ENCODE data around the gene IL23R. TPM values are rescaled to one million over a fixed set of nuclear protein-coding genes. Genes with fewer than 3 reads are reported as not detected.

Gene IL23R
- total RNA-seq, 5 donors from 2014 or later (not counting 1 experiment from before 2014, with no cell fraction given): 0.18 to 0.63 (median 0.43) TPM; not detected in 1

GRCh38 chr1:67175530-67176087 is 9.4 kb downstream of the IL23R start:
- CTCF ChIA-PET: no interaction called here
- H3K36me3 ChIP-seq (ENCODE audit: control insufficient read depth in 2 of 2, extremely low read depth in 1 of 2, insufficient read depth in 1 of 2, low read length in 1 of 2): no peaks in the 10 kb centered on the region
- H3K4me3 Mint-ChIP-seq: no peak overlapping the region
- 13% methylated on average over 2 of the region's 3 CpGs for WGBS (ENCODE audit: insufficient coverage)
- H3K9me3 ChIP-seq: no peaks in the 10 kb centered on the region
- H3K9me3 Mint-ChIP-seq: no peaks in the 10 kb centered on the region
- no peaks in the 10 kb centered on the region for H3K27me3 ChIP-seq (replicated peaks in 1 of 2; ENCODE audit: control insufficient read depth in 2 of 2, extremely low read depth in 1 of 2, insufficient read depth in 2 of 2, low read length in 1 of 2)
- peaks cover 12 to 23% of the 10 kb centered on the region in 2 experiments for H3K4me1 ChIP-seq (ENCODE audit: control insufficient read depth in 1 of 2, extremely low read depth in 1 of 2, insufficient read depth in 2 of 2, low read length in 2 of 2)
- peak overlapping the region in 1 of 2 donors; percentile 23 for H3K27ac Mint-ChIP-seq
- H3K4me3 ChIP-seq (ENCODE audit: control insufficient read depth in 1 of 2, extremely low read depth in 1 of 2, low read length in 1 of 2): no peak overlapping the region
- POLR2A ChIA-PET: no interaction called here
- H3K27ac ChIP-seq (ENCODE audit: low read length): no peak overlapping the region
- DNase-seq: no peak
- H3K27me3 Mint-ChIP-seq: no peaks in the 10 kb centered on the region
- ATAC-seq (replicated peaks in 1 of 4): no peak
- H3K36me3 Mint-ChIP-seq: no peaks in the 10 kb centered on the region
- peaks cover 31 to 54% (median 52%) of the 10 kb centered on the region in 3 donors for H3K4me1 Mint-ChIP-seq

GRCh38 chr1:67184838-67185421 is 18.7 kb downstream of the IL23R start:
- no peak for DNase-seq
- H3K4me1 ChIP-seq (ENCODE audit: control insufficient read depth in 1 of 2, extremely low read depth in 1 of 2, insufficient read depth in 2 of 2, low read length in 2 of 2): no peaks in the 10 kb centered on the region

GRCh38 chr1:67188137-67188536 is 21.9 kb downstream of the IL23R start:
- Mint-ChIP-seq H3K9me3 (no peaks in the 10 kb centered on the region), H3K27ac (no peak overlapping the region), H3K4me3 (no peak overlapping the region), H3K4me1 (peaks cover 0 to 6% (median 6%) of the 10 kb centered on the region in 3 donors), H3K27me3 (no peaks in the 10 kb centered on the region), H3K36me3 (no peaks in the 10 kb centered on the region)
- ChIA-PET CTCF (no interaction called here), POLR2A (no interaction called here)
- Histone ChIP-seq H3K27me3 (replicated peaks in 1 of 2; ENCODE audit: control insufficient read depth in 2 of 2, extremely low read depth in 1 of 2, insufficient read depth in 2 of 2, low read length in 1 of 2) (no peaks in the 10 kb centered on the region), H3K4me1 (ENCODE audit: control insufficient read depth in 1 of 2, extremely low read depth in 1 of 2, insufficient read depth in 2 of 2, low read length in 2 of 2) (no peaks in the 10 kb centered on the region), H3K9me3 (no peaks in the 10 kb centered on the region), H3K4me3 (ENCODE audit: control insufficient read depth in 1 of 2, extremely low read depth in 1 of 2, low read length in 1 of 2) (no peak overlapping the region), H3K27ac (ENCODE audit: low read length) (no peak overlapping the region), H3K36me3 (ENCODE audit: control insufficient read depth in 2 of 2, extremely low read depth in 1 of 2, insufficient read depth in 1 of 2, low read length in 1 of 2) (no peaks in the 10 kb centered on the region)
- ATAC-seq (replicated peaks in 1 of 4) (no peak), DNase-seq (no peak)
- WGBS (ENCODE audit: insufficient coverage): 100% methylated on average over 1 of the region's 2 CpGs

More at GRCh38 chr1:67184838-67185421, 18.7 kb downstream of the IL23R start:
- Histone ChIP-seq H3K9me3 (no peaks in the 10 kb centered on the region), H3K27ac (ENCODE audit: low read length) (no peak overlapping the region), H3K4me3 (ENCODE audit: control insufficient read depth in 1 of 2, extremely low read depth in 1 of 2, low read length in 1 of 2) (no peak overlapping the region), H3K27me3 (replicated peaks in 1 of 2; ENCODE audit: control insufficient read depth in 2 of 2, extremely low read depth in 1 of 2, insufficient read depth in 2 of 2, low read length in 1 of 2) (no peaks in the 10 kb centered on the region), H3K36me3 (ENCODE audit: control insufficient read depth in 2 of 2, extremely low read depth in 1 of 2, insufficient read depth in 1 of 2, low read length in 1 of 2) (no peaks in the 10 kb centered on the region)
- POLR2A ChIA-PET: no interaction called here
- peaks cover 0 to 4% (median 2%) of the 10 kb centered on the region in 3 donors for H3K4me1 Mint-ChIP-seq
- CTCF ChIA-PET: no interaction called here
- H3K27me3 Mint-ChIP-seq: peaks cover 0 to 3% of the 10 kb centered on the region in 2 donors
- H3K27ac Mint-ChIP-seq: no peak overlapping the region
- no peaks in the 10 kb centered on the region for H3K36me3 Mint-ChIP-seq
- no peak for ATAC-seq (replicated peaks in 1 of 4)
- no CpG with 5 or more reads among the region's 1 CpG for WGBS (ENCODE audit: insufficient coverage)
- H3K9me3 Mint-ChIP-seq: no peaks in the 10 kb centered on the region
- no peak overlapping the region for H3K4me3 Mint-ChIP-seq

- H3K27me3 Mint-ChIP-seq: no peaks in the 10 kb centered on the region
- Histone ChIP-seq H3K4me3 (ENCODE audit: control insufficient read depth in 1 of 2, extremely low read depth in 1 of 2, low read length in 1 of 2) (no peak overlapping the region), H3K36me3 (ENCODE audit: control insufficient read depth in 2 of 2, extremely low read depth in 1 of 2, insufficient read depth in 1 of 2, low read length in 1 of 2) (no peaks in the 10 kb centered on the region), H3K4me1 (ENCODE audit: control insufficient read depth in 1 of 2, extremely low read depth in 1 of 2, insufficient read depth in 2 of 2, low read length in 2 of 2) (peaks cover 0 to 10% of the 10 kb centered on the region in 2 experiments), H3K27me3 (replicated peaks in 1 of 2; ENCODE audit: control insufficient read depth in 2 of 2, extremely low read depth in 1 of 2, insufficient read depth in 2 of 2, low read length in 1 of 2) (no peaks in the 10 kb centered on the region), H3K9me3 (no peaks in the 10 kb centered on the region), H3K27ac (ENCODE audit: low read length) (no peak overlapping the region)
- DNase-seq (no peak), ATAC-seq (replicated peaks in 1 of 4) (no peak)
- no peaks in the 10 kb centered on the region for H3K9me3 Mint-ChIP-seq
- no peak overlapping the region for H3K27ac Mint-ChIP-seq
- H3K4me1 Mint-ChIP-seq: peaks cover 0 to 20% (median 18%) of the 10 kb centered on the region in 3 donors
- no peaks in the 10 kb centered on the region for H3K36me3 Mint-ChIP-seq
- ChIA-PET POLR2A (no interaction called here), CTCF (interaction anchor here (0.7 to 1.6 kb wide), 7 partner anchors 19 to 282 kb away, joined by 3 to 6 read pairs (median 4); no protein-coding TSS in a partner anchor)
- no CpG with 5 or more reads among the region's 3 CpGs for WGBS (ENCODE audit: insufficient coverage)
- H3K4me3 Mint-ChIP-seq: no peak overlapping the region
These were observed 23.7 kb downstream of the IL23R start for GRCh38 chr1:67189953-67190352.

- H3K27me3 Mint-ChIP-seq: no peaks in the 10 kb centered on the region
- H3K4me1 Mint-ChIP-seq: peaks cover 0 to 25% (median 22%) of the 10 kb centered on the region in 3 donors
- no CpG with 5 or more reads among the region's 2 CpGs for WGBS (ENCODE audit: insufficient coverage)
- Histone ChIP-seq H3K4me1 (ENCODE audit: control insufficient read depth in 1 of 2, extremely low read depth in 1 of 2, insufficient read depth in 2 of 2, low read length in 2 of 2) (peaks cover 1 to 15% of the 10 kb centered on the region in 2 experiments), H3K27me3 (replicated peaks in 1 of 2; ENCODE audit: control insufficient read depth in 2 of 2, extremely low read depth in 1 of 2, insufficient read depth in 2 of 2, low read length in 1 of 2) (no peaks in the 10 kb centered on the region), H3K27ac (ENCODE audit: low read length) (no peak overlapping the region), H3K9me3 (no peaks in the 10 kb centered on the region), H3K4me3 (ENCODE audit: control insufficient read depth in 1 of 2, extremely low read depth in 1 of 2, low read length in 1 of 2) (no peak overlapping the region), H3K36me3 (ENCODE audit: control insufficient read depth in 2 of 2, extremely low read depth in 1 of 2, insufficient read depth in 1 of 2, low read length in 1 of 2) (no peaks in the 10 kb centered on the region)
- CTCF ChIA-PET: interaction anchor here (0.7 to 1.6 kb wide), 7 partner anchors 18 to 282 kb away, joined by 3 to 6 read pairs (median 4); no protein-coding TSS in a partner anchor
- DNase-seq: no peak
- no peak for ATAC-seq (replicated peaks in 1 of 4)
- H3K27ac Mint-ChIP-seq: no peak overlapping the region
- no peaks in the 10 kb centered on the region for H3K9me3 Mint-ChIP-seq
- POLR2A ChIA-PET: interaction anchor here in 1 of 2 donors (0.6 kb wide), 1 partner anchor 139 kb away, joined by 3 read pairs; no protein-coding TSS in a partner anchor
- no peak overlapping the region for H3K4me3 Mint-ChIP-seq
- no peaks in the 10 kb centered on the region for H3K36me3 Mint-ChIP-seq
These were observed 24.2 kb downstream of the IL23R start for GRCh38 chr1:67190410-67190809.

GRCh38 chr1:67190942-67191341 is 24.7 kb downstream of the IL23R start:
- Mint-ChIP-seq H3K4me1 (peaks cover 0 to 29% (median 23%) of the 10 kb centered on the region in 3 donors), H3K36me3 (no peaks in the 10 kb centered on the region), H3K4me3 (no peak overlapping the region), H3K9me3 (no peaks in the 10 kb centered on the region), H3K27ac (no peak overlapping the region), H3K27me3 (no peaks in the 10 kb centered on the region)
- H3K9me3 ChIP-seq: no peaks in the 10 kb centered on the region
- ChIA-PET CTCF (interaction anchor here (1.0 to 1.6 kb wide), 4 partner anchors 19 to 42 kb away, joined by 4 to 6 read pairs (median 4); no protein-coding TSS in a partner anchor), POLR2A (interaction anchor here in 1 of 2 donors (0.6 kb wide), 1 partner anchor 139 kb away, joined by 3 read pairs; no protein-coding TSS in a partner anchor)
- no peak overlapping the region for H3K27ac ChIP-seq (ENCODE audit: low read length)
- ATAC-seq (replicated peaks in 1 of 4) (no peak), DNase-seq (no peak)
- H3K4me3 ChIP-seq (ENCODE audit: control insufficient read depth in 1 of 2, extremely low read depth in 1 of 2, low read length in 1 of 2): no peak overlapping the region
- WGBS (ENCODE audit: insufficient coverage): 75% methylated on average over 1 of the region's 2 CpGs
- H3K36me3 ChIP-seq (ENCODE audit: control insufficient read depth in 2 of 2, extremely low read depth in 1 of 2, insufficient read depth in 1 of 2, low read length in 1 of 2): no peaks in the 10 kb centered on the region
- peaks cover 4 to 18% of the 10 kb centered on the region in 2 experiments for H3K4me1 ChIP-seq (ENCODE audit: control insufficient read depth in 1 of 2, extremely low read depth in 1 of 2, insufficient read depth in 2 of 2, low read length in 2 of 2)
- no peaks in the 10 kb centered on the region for H3K27me3 ChIP-seq (replicated peaks in 1 of 2; ENCODE audit: control insufficient read depth in 2 of 2, extremely low read depth in 1 of 2, insufficient read depth in 2 of 2, low read length in 1 of 2)
